Astrocyte (in vitro differentiated cells and primary cell): ENCODE measurements around the gene BIK. TPM values are rescaled to one million over a fixed set of nuclear protein-coding genes. Genes with fewer than 3 reads are reported as not detected.

ENCODE experiments used
- DNase-seq: peaks from one replicate; pipeline ENCODE4 v3.0.0-alpha.2; 2010; ENCODE audit warnings: low read depth
- FAIRE-seq: peaks from 2 replicates; lab custom pipeline; 2011; peaks lifted over from hg19 to GRCh38; lab: Jason Lieb, UNC
- H2AFZ ChIP-seq: 2 replicates; pipeline ENCODE4 v1.6.0; 2012; ENCODE audit warnings: low read depth, low read length, inconsistent platforms
- H3K27ac ChIP-seq: 2 replicates; pipeline ENCODE4 v1.5.1; 2011; ENCODE audit warnings: low read depth, low read length, inconsistent platforms
- H3K27me3 ChIP-seq: 2 replicates; pipeline ENCODE4 v1.6.0; 2011; ENCODE audit warnings: low read length, inconsistent platforms; ENCODE audit not compliant: insufficient read depth
- H3K36me3 ChIP-seq: 2 replicates; pipeline ENCODE4 v1.5.1; 2011; ENCODE audit warnings: low read length, inconsistent platforms; ENCODE audit not compliant: insufficient read depth
- H3K4me1 ChIP-seq: 2 replicates; pipeline ENCODE4 v1.5.1; 2011; ENCODE audit warnings: low read length, inconsistent platforms; ENCODE audit not compliant: insufficient read depth
- H3K4me2 ChIP-seq: 2 replicates; pipeline ENCODE4 v1.6.0; 2012; ENCODE audit warnings: low read length, inconsistent platforms
- H3K4me3 ChIP-seq: 2 replicates; pipeline ENCODE4 v1.5.1; 2011; ENCODE audit warnings: low read depth, mild to moderate bottlenecking, low read length, inconsistent platforms; ENCODE audit not compliant: insufficient read depth
- H3K79me2 ChIP-seq: 2 replicates; pipeline ENCODE4 v1.6.0; 2012; ENCODE audit warnings: mild to moderate bottlenecking, low read length, inconsistent platforms; ENCODE audit not compliant: insufficient read depth
- H3K9ac ChIP-seq: 2 replicates; pipeline ENCODE4 v1.6.0; 2012; ENCODE audit warnings: mild to moderate bottlenecking, low read length, inconsistent platforms
- H3K9me3 ChIP-seq: 2 replicates; pipeline ENCODE4 v1.5.1; 2012; ENCODE audit warnings: low read depth, mild to moderate bottlenecking, low read length, inconsistent platforms; ENCODE audit not compliant: insufficient read depth
- H4K20me1 ChIP-seq: 2 replicates; pipeline ENCODE4 v1.6.0; 2012; ENCODE audit warnings: low read length, inconsistent platforms; ENCODE audit not compliant: insufficient read depth
- H3K27ac Mint-ChIP-seq: one replicate; pipeline ENCODE4 v1.8.0; 2021; ENCODE audit warnings: mild to moderate bottlenecking, mixed read lengths; ENCODE audit not compliant: unreplicated experiment
- H3K27me3 Mint-ChIP-seq: one replicate; pipeline ENCODE4 v1.8.0; 2021; ENCODE audit warnings: low read depth, mixed read lengths; ENCODE audit not compliant: unreplicated experiment
- H3K36me3 Mint-ChIP-seq: one replicate; pipeline ENCODE4 v1.8.0; 2021; ENCODE audit warnings: low read depth, mixed read lengths; ENCODE audit not compliant: unreplicated experiment
- H3K4me1 Mint-ChIP-seq: one replicate; pipeline ENCODE4 v1.8.0; 2021; ENCODE audit warnings: low read depth, mixed read lengths; ENCODE audit not compliant: unreplicated experiment
- H3K4me3 Mint-ChIP-seq: one replicate; pipeline ENCODE4 v1.8.0; 2021; ENCODE audit warnings: mild to moderate bottlenecking, moderate library complexity, mixed read lengths; ENCODE audit not compliant: unreplicated experiment
- H3K9me3 Mint-ChIP-seq: one replicate; pipeline ENCODE4 v1.8.0; 2021; ENCODE audit warnings: mild to moderate bottlenecking, mixed read lengths; ENCODE audit not compliant: unreplicated experiment
- CTCF ChIP-seq: IDR thresholded peaks from 2 replicates; pipeline ENCODE4 v1.5.1; 2011; ENCODE audit warnings: low read depth, mild to moderate bottlenecking, inconsistent platforms, low read length, moderate library complexity; ENCODE audit not compliant: insufficient read depth
- EZH2 ChIP-seq: IDR thresholded peaks from 2 replicates; pipeline ENCODE4 v1.6.1; 2012; ENCODE audit warnings: mild to moderate bottlenecking, low read length, inconsistent platforms; ENCODE audit not compliant: insufficient read depth
- total RNA-seq: library from RNA; stranded (reverse); gene quantifications from 2 replicates; pipeline ENCODE4 v1.2.1, GENCODE V29; 2021

BIK gene
- total RNA-seq, 1 donor from 2014 or later = 0.32 TPM

- Histone ChIP-seq H3K79me2 (no peaks in the 10 kb centered on the region), H3K36me3 (no peaks in the 10 kb centered on the region), H4K20me1 (no peaks in the 10 kb centered on the region), H3K27me3 (no peaks in the 10 kb centered on the region), H3K27ac (no peak overlapping the region), H3K9me3 (peaks cover 12% of the 10 kb centered on the region), H3K4me3 (no peak overlapping the region), H2AFZ (no peak overlapping the region), H3K9ac (no peak overlapping the region), H3K4me2 (no peak overlapping the region), H3K4me1 (no peaks in the 10 kb centered on the region)
- no peak for TF ChIP-seq EZH2
- no peak for TF ChIP-seq CTCF
- no peak overlapping the region for H3K27ac Mint-ChIP-seq
- no peaks in the 10 kb centered on the region for H3K4me1 Mint-ChIP-seq
- H3K4me3 Mint-ChIP-seq = no peak overlapping the region
- peaks cover 12% of the 10 kb centered on the region for H3K9me3 Mint-ChIP-seq
- peaks cover 4% of the 10 kb centered on the region for H3K36me3 Mint-ChIP-seq
- no peak for DNase-seq
- H3K27me3 Mint-ChIP-seq = no peaks in the 10 kb centered on the region
- FAIRE-seq = no peak
These were observed 16.0 kb upstream of the BIK start for GRCh38 chr22:43094551-43094950.

DNA sequence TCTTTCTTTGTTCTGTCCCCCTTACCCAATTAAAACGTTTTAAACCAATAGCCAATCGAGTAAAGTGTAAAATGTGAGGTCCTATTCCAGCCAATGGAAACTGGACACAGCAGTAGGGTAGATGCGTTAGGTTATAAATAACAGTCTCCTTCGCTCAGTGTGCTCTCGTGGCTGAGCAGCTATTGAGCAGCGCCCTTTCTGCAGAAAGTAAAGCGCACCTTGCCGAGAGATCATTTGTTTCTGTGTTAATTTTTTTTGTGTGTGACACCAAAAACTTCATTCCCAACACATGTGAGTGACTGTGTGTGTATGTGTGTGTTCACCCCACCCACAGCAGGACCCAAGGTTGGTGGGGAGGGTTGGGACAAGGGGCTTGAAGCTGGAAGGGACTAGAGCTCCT, 14.1 kb upstream of the BIK start:
- DNase-seq (no peak), FAIRE-seq (no peak)
- no peak overlapping the region for H3K4me3 Mint-ChIP-seq
- peaks cover 2% of the 10 kb centered on the region for H3K4me1 Mint-ChIP-seq
- Histone ChIP-seq H3K4me3 (no peak overlapping the region), H3K36me3 (no peaks in the 10 kb centered on the region), H3K27me3 (no peaks in the 10 kb centered on the region), H2AFZ (no peak overlapping the region), H3K4me2 (no peak overlapping the region), H3K79me2 (no peaks in the 10 kb centered on the region), H3K4me1 (no peaks in the 10 kb centered on the region), H4K20me1 (no peaks in the 10 kb centered on the region), H3K9ac (no peak overlapping the region), H3K27ac (no peak overlapping the region), H3K9me3 (peaks cover 12% of the 10 kb centered on the region)
- H3K27ac Mint-ChIP-seq = no peak overlapping the region
- TF ChIP-seq EZH2 (no peak), CTCF (no peak)
- peaks cover 4% of the 10 kb centered on the region for H3K36me3 Mint-ChIP-seq
- peaks cover 12% of the 10 kb centered on the region for H3K9me3 Mint-ChIP-seq
- no peaks in the 10 kb centered on the region for H3K27me3 Mint-ChIP-seq

DNA sequence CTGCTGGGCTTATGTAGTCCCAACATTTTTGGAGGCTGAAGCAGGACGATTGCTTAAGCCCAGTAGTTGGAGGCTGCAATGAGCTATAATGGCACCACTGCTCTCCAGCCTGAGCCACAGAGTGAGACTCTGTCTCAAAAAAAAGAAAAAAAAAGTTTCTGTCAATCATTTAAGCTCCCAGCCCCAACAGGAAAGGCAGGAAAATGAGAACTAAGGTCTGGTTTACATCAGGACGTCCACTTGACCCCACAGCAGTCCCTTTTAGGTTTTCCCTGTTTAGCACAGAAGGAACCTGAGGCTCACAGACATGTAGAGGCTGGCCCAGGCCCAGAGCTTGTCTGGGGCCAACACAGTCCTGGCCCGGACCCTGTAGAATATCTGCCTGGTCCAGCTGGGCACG, 12.2 kb upstream of the BIK start:
- no peak for FAIRE-seq
- Histone ChIP-seq H3K9me3 (peaks cover 12% of the 10 kb centered on the region), H2AFZ (no peak overlapping the region), H4K20me1 (no peaks in the 10 kb centered on the region), H3K4me2 (no peak overlapping the region), H3K27me3 (no peaks in the 10 kb centered on the region), H3K36me3 (no peaks in the 10 kb centered on the region), H3K9ac (no peak overlapping the region), H3K27ac (no peak overlapping the region), H3K4me3 (no peak overlapping the region), H3K79me2 (no peaks in the 10 kb centered on the region), H3K4me1 (no peaks in the 10 kb centered on the region)
- Mint-ChIP-seq H3K4me1 (peaks cover 2% of the 10 kb centered on the region), H3K27ac (no peak overlapping the region), H3K9me3 (peaks cover 12% of the 10 kb centered on the region), H3K27me3 (no peaks in the 10 kb centered on the region), H3K4me3 (no peak overlapping the region), H3K36me3 (peaks cover 4% of the 10 kb centered on the region)
- no peak for TF ChIP-seq CTCF
- TF ChIP-seq EZH2 = no peak
- no peak for DNase-seq
